ENCODE results near the gene KIF21A. TPM values are rescaled to one million over a fixed set of nuclear protein-coding genes. Genes with fewer than 3 reads are reported as not detected.

Gene KIF21A
- total and polyA plus RNA-seq, 2 donors (not counting 3 experiments of a cell fraction or from before 2014, with no cell fraction given), result 1.8 to 10.1 TPM

DNA sequence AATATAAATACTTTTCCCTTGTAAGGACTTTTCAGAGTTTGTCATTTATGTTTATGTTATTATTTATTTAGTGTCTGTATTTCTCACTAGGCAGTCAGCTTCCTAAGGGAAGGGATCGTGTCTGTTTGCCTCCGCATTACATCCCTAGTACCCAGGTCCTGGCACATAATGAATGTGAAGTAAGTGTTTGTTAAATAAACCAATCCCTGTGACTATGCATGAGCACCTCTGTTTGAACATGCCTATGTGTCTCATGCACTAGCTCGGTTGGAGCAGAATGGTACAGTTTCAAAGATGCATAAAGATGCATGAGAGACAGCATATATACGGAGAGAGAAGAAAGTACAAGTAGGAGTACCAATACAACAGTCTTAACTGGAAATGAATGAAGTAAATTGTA, 99.3 kb downstream of the KIF21A start:
- H3K27me3 ChIP-seq (ENCODE audit: control insufficient read depth in 2 of 2, insufficient read depth in 2 of 2, low read length in 2 of 2), result no peaks in the 10 kb centered on the region
- BruUV-seq (replicated peaks), result no TSS peak
- dilution Hi-C loops (cut with MboI; ENCODE audit: extremely low pct_ligation_motif_present, low sequenced_read_pairs), result no loop called here
- no peaks in the 10 kb centered on the region for H3K9me3 ChIP-seq (replicated peaks; ENCODE audit: control insufficient read depth, insufficient read depth, low read length)
- no peak overlapping the region for H3K4me2 ChIP-seq (ENCODE audit: insufficient read depth, low read length)
- no peak overlapping the region for H3K9ac ChIP-seq (replicated peaks; ENCODE audit: extremely low read depth, insufficient read depth, low read length)
- H2AFZ ChIP-seq (ENCODE audit: low read depth, low read length), result no peak overlapping the region
- H3K9me1 ChIP-seq (replicated peaks; ENCODE audit: control insufficient read depth, extremely low read depth, insufficient read depth, low read length), result no peaks in the 10 kb centered on the region
- H3K4me3 ChIP-seq (replicated peaks in 1 of 3; ENCODE audit: insufficient read depth in 1 of 3, low read depth in 1 of 3, low read length in 3 of 3), result no peak overlapping the region
- H3K4me1 ChIP-seq (ENCODE audit: control insufficient read depth, extremely low read depth, insufficient read depth, low read length), result no peaks in the 10 kb centered on the region
- POLR2A ChIA-PET, result no interaction called here
- DNase-seq (ENCODE audit: low read depth, low spot score) (no peak), FAIRE-seq (no peak)
- H3K27ac ChIP-seq (ENCODE audit: insufficient read depth, low read depth, low read length), result no peak overlapping the region
- TF ChIP-seq, protein P1, sequence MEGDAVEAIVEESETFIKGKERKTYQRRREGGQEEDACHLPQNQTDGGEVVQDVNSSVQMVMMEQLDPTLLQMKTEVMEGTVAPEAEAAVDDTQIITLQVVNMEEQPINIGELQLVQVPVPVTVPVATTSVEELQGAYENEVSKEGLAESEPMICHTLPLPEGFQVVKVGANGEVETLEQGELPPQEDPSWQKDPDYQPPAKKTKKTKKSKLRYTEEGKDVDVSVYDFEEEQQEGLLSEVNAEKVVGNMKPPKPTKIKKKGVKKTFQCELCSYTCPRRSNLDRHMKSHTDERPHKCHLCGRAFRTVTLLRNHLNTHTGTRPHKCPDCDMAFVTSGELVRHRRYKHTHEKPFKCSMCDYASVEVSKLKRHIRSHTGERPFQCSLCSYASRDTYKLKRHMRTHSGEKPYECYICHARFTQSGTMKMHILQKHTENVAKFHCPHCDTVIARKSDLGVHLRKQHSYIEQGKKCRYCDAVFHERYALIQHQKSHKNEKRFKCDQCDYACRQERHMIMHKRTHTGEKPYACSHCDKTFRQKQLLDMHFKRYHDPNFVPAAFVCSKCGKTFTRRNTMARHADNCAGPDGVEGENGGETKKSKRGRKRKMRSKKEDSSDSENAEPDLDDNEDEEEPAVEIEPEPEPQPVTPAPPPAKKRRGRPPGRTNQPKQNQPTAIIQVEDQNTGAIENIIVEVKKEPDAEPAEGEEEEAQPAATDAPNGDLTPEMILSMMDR (IDR thresholded peaks at IDR 0.05; ENCODE audit: extremely low read depth in 1 of 2, insufficient read depth in 1 of 2, low read depth in 1 of 2, low read length in 2 of 2), result no peak
- no peak for TF ChIP-seq EZH2 (IDR thresholded peaks at IDR 0.05; ENCODE audit: borderline replicate concordance, low read depth, low read length, severe bottlenecking)
- TF ChIP-seq MYC (IDR thresholded peaks at IDR 0.05; ENCODE audit: low read depth, low read length), result no peak
- no peak for TF ChIP-seq FOS (IDR thresholded peaks at IDR 0.05; ENCODE audit: borderline replicate concordance, insufficient read depth, low read length)
- no peak for TF ChIP-seq POLR2A (IDR thresholded peaks at IDR 0.05; ENCODE audit: low read depth, low read length)
- no peak for TF ChIP-seq POLR2AphosphoS5 (IDR thresholded peaks at IDR 0.05; ENCODE audit: insufficient read depth, low read depth, low read length)
- TF ChIP-seq JUN (IDR thresholded peaks at IDR 0.05; ENCODE audit: borderline replicate concordance, insufficient read depth, insufficient read length, low read depth), result no peak
- intact Hi-C loops (cut with micrococcal nuclease), result loop anchor here (2.0 kb wide), 1 partner anchor 33 kb away; no protein-coding TSS in a partner anchor
- CTCF ChIA-PET, result interaction anchor here (1.0 kb wide), 1 partner anchor 10 kb away, joined by 3 read pairs; no protein-coding TSS in a partner anchor
- no peaks in the 10 kb centered on the region for H3K36me3 ChIP-seq (ENCODE audit: control insufficient read depth in 2 of 2, extremely low read depth in 1 of 2, insufficient read depth in 2 of 2, low read length in 2 of 2)
- no peaks in the 10 kb centered on the region for H4K20me1 ChIP-seq (replicated peaks; ENCODE audit: control insufficient read depth, extremely low read depth, insufficient read depth, low read length)
- H3K79me2 ChIP-seq (ENCODE audit: control insufficient read depth, insufficient read depth, low read length), result no peaks in the 10 kb centered on the region

Data from endothelial cell of umbilical vein (primary cell).